ENCODE data around the gene LMF2.

The LMF2 gene

GRCh38 chr22:50507421-50507990 lies at the start of gene LMF2:
Gene LMF2, minus strand, starts transcription at chr22:50507702. Its CDS starts 27 bp downstream, at chr22:50507675.
- peak; percentile 80 to 99 (median 88) for DNase-seq
- intact Hi-C loops (cut with DNase I) = loop anchor here (10.0 kb wide), 2 partner anchors 163 to 263 kb away; partner anchors contain the start of genes PPP6R2 and TUBGCP6

DNA sequence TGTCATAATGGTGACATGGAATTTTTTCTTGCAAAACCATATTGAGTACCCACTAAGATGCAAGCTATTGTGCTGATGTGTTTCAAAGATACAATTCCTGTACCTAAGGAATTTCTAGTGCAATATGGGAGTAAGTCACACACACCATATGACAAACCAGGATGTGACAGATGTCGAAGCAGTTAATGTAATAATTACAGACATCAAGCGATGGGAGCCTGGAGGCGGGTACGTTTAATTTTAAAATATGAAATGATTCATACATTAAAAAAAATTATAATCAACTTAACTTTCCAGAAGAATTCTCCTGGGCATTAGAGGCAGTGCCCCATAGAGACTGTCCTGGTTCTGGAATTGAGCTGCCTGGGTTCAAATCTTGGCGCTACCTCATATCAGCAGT lies 49.2 kb upstream of the LMF2 start:
- DNase-seq = no peak
- intact Hi-C loops (cut with DNase I) = no loop called here

DNA sequence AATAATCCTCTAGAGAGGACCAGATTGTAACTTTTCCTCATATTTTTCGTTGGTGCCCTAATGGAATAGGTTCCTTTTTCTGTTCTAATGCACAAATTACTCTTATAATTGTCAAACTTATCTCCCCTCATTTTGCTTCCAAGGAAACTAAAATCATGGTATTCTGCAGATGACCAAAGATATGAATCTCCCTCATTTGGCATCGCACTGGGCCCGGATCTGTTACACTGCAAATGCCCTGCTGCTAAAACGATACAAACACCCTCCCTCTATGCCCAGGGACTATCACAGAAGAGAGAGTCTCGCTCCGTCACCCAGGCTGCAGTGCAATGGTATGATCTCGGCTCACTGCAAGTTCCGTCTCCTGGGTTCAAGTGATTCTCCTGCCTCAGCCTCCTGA lies 45.8 kb upstream of the LMF2 start:
- intact Hi-C loops (cut with DNase I) = no loop called here
- DNase-seq = peak in 1 of 10 donors; percentile 2

DNA sequence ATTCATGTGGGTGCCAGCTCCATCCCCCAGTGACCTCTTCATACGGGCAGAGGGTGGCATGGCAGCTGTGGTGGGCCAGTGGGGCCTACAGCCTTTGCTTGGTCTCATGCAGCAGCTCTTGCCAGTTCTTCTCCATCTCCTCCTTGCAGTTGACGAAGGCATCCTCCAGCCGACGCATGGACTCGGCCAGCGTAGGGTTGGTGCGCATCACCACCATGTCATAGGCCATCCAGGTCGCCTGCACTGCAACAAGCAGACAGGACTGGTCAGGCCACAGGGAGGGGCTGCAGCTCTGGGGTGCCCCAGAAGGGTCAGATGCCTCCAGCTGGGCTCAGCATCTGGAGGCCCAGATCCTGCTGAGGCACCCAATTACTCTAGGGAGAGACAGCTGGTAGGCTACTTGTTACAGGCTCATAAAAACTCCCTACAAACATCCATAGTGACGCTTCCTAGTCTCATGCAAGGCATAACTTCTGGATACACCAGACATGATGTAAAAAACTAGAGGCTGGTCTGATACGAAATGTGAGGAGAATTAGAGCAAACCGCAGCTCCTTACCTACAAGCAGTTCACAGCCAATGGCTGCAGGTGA lies 43.8 kb upstream of the LMF2 start:
- intact Hi-C loops (cut with DNase I) = no loop called here
- peak in 1 of 10 donors; percentile 57 for DNase-seq

- peak in 1 of 10 donors; percentile 36 for DNase-seq
- intact Hi-C loops (cut with DNase I) = no loop called here
Observed at GRCh38 chr22:50550395-50550794, 42.9 kb upstream of the LMF2 start.

DNA sequence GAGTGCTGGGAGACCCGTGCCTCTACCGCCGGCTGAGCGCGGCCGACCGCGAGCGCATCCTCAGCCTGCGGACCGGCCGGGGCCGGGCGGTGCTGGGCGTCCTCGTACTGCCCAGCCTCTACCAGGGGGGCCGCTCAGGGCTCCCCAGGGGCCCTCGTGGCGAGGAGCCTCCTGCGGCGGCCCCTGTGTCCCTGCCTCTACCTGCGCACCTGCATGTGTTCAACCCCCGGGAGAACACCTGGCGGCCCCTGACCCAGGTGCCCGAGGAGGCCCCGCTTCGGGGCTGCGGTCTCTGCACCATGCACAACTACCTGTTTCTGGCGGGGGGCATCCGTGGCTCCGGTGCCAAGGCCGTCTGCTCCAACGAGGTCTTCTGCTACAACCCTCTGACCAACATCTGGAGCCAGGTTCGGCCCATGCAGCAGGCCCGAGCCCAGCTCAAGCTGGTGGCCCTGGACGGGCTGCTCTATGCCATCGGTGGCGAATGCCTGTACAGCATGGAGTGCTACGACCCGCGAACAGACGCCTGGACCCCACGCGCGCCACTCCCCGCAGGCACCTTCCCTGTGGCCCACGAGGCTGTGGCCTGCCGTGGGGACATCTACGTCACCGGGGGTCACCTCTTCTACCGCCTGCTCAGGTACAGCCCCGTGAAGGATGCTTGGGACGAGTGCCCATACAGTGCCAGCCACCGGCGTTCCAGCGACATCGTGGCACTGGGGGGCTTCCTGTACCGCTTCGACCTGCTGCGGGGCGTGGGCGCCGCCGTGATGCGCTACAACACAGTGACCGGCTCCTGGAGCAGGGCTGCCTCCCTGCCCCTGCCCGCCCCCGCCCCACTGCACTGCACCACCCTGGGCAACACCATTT lies 41.7 kb upstream of the LMF2 start:
- intact Hi-C loops (cut with DNase I) = no loop called here
- peak in 2 of 10 donors; percentile 44 to 80 for DNase-seq

- intact Hi-C loops (cut with DNase I) = no loop called here
- peak in 2 of 10 donors; percentile 72 to 84 for DNase-seq
Observed at GRCh38 chr22:50548040-50548920, 40.8 kb upstream of the LMF2 start.

- intact Hi-C loops (cut with DNase I) = no loop called here
- DNase-seq = peak in 1 of 10 donors; percentile 62
Observed at GRCh38 chr22:50547263-50547985, 39.9 kb upstream of the LMF2 start.

GRCh38 chr22:50546326-50547262 lies 39.1 kb upstream of the LMF2 start:
- intact Hi-C loops (cut with DNase I) = no loop called here
- peak in 1 of 10 donors; percentile 77 for DNase-seq

DNA sequence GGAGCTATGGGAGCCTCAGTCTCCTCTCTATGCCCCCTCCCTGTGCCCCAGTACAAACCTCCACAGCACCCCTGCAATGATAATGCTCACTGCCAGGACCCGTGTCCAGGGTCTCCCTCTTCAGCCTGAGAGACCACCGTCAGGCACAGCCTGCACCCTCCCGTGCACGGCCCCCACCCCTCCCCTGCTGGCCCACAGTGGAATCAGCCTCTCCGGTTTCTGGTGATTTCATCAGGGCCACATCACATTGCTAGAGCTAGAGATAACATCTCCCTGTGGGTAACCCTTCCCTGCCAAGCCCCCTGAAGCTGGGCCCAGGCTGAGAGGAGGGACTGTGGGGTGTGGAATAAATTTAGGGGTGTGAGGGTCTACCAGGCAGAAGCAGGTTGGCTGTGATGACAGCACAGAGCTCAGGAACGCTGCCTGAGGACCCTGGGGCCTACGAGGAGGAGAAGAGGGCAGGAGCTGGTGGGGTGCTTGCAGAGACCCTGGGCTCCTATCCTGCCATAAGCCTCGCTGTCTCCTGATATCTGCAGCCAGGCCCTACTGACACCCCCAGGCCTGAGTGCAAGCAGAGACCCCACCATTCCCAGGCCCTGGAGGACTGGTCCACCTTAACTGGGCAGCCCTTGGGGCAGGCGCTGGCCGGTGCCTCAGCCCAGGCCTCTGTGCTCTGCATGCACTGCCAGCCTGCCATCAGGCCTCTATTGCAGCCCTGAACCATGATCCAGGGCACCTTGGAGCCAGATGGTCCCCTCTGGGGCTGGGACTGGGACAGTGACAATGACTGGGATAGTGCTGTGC lies 38.2 kb upstream of the LMF2 start, which contains the start of gene KLHDC7B:
Gene KLHDC7B (plus strand): TSS at position 378 of the 804 bp plus-strand sequence. CDS start 345 bp downstream, at position 723.
- intact Hi-C loops (cut with DNase I) = no loop called here
- peak in 1 of 10 donors; percentile 35 for DNase-seq

- intact Hi-C loops (cut with DNase I) = no loop called here
- peak in 2 of 10 donors; percentile 60 to 80 for DNase-seq
Observed at GRCh38 chr22:50544746-50545253, 37.3 kb upstream of the LMF2 start.

DNA sequence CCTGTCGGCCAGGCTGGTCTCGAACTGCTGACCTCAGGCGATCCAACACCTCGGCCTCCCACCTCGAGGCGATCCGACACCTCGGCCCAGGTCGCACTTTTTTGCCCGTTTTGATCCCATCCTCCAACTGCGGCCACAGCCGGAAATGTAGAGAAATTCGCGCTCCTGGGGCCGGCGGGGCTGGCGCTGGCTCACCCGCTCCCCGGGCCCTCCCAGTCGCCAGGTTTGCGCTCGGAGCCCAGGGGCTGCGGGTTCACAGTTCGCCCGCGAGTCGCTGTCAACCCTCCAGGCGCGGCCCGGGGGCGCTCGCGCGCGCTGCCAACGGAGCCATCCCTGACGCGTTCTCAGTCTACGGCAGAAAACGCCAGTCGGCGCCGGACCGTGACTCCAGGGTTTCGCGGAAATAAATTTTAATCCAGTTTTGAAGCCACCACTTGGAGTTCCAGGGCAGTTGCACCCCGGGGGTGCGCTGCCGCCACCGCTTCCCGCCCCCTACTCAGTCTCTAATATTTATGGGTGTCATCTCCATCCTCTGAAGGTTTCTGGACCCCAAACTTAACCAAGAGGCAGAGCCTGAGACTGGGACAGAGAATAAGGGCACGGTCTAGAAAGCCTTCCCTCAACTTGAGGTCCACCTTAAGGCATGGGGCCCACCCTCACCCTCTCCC lies 36.7 kb upstream of the LMF2 start:
- peak in 9 of 10 donors; percentile 65 to 94 (median 76) for DNase-seq
- intact Hi-C loops (cut with DNase I) = no loop called here

- DNase-seq = peak in 1 of 10 donors; percentile 51
- intact Hi-C loops (cut with DNase I) = no loop called here
Observed at GRCh38 chr22:50542416-50542927, 35.0 kb upstream of the LMF2 start.

GRCh38 chr22:50541667-50542026 lies 34.1 kb upstream of the LMF2 start:
- peak in 1 of 10 donors; percentile 35 for DNase-seq
- intact Hi-C loops (cut with DNase I) = loop anchor here (2.0 kb wide), 1 partner anchor 19 kb away; no protein-coding TSS in a partner anchor

DNA sequence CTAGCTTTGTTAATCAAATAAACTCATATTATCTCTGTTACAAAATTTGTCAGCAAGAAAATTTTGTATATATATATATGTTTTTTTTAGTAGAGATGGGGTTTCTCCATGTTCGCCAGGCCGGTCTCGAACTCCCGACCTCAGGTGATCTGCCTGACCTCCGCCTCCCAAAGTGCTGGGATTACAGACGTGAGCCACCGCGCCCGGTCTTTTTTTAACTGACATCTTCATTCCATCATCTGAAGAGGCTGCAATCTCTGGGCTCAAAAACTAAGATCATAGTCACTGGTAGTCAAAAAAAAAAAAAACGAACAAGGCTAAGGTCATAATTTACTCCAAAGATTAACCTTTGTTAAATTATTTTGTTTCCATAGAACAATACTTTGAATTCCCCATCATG lies 32.9 kb upstream of the LMF2 start:
- intact Hi-C loops (cut with DNase I) = loop anchor here (2.0 kb wide), 1 partner anchor 20 kb away; no protein-coding TSS in a partner anchor
- DNase-seq = peak in 1 of 10 donors; percentile 29

DNA sequence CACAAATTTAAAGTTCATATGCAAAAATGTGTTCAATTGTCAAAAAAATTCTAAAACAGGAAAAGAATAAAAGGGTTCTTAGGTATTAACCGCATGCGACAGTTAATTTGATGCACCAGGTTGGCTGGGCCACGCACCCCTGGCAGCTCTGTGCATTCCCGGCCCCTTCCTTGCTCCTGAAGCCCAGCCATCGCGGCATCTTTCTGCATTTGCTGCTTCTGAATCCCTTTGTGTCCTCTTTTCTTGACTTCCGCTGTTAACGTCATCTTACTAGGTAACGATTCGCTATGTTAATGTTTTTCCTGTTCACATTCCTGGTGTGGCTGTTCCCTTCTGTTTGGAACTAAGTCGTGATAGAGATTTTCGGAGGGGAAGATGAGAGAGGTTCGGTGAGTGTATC lies 30.3 kb upstream of the LMF2 start:
- peak in 2 of 10 donors; percentile 8 to 29 for DNase-seq
- intact Hi-C loops (cut with DNase I) = no loop called here
